ENCODE data around the gene PDGFRB. TPM values are rescaled to one million over a fixed set of nuclear protein-coding genes. Genes with fewer than 3 reads are reported as not detected.

Gene PDGFRB
- total and polyA plus RNA-seq, 9 donors: 102 to 302 (median 207) TPM

DNA sequence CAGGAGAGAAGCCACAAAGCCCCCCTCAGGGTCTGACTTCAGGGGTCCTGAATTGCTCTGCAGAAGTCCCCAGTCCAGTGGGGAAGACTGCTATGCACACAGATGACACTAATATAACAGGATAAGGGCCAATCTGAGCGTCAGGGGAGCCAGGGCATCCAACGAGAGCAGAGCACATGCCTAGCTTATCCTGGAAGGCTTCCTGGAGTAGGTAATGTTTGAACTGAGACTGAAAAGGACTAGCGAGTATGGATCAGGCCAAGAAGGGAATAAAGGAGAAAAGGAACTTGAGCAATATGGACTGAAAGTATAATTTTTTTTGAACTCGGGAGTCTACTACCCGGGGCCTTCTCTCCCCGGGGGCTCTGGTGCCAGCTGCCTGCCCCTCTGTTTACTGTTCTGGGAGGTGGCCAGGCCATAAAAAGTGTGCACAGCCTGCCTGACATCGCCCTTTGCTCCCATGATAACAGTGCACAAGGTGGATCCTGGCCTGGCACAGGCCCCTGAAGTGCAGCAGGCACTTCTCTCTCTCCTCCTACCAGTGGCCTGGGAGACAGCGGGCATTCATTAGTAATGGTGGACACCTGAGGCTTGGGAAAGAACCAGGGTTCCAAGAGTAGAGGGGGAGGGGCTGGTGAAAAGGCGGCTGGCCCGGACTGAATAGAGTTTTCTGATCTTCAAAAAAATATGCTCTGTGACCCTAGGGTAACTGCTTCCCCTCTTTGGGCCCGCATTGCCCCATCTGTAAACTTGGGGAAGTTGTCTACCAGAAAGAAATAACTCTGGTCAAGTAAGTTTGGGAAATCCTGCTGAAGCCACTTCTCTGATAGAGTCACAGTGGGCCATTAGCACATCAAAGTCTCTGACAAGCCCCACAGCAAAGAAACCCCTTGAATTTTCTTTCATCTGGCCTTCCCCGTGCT lies 29.6 kb upstream of the PDGFRB start:
- H3K4me3 ChIP-seq: no peak overlapping the region
- H3K9me3 ChIP-seq: no peaks in the 10 kb centered on the region
- H3K27me3 ChIP-seq: no peaks in the 10 kb centered on the region
- H3K4me1 ChIP-seq (ENCODE audit: insufficient read depth): peaks cover 3% of the 10 kb centered on the region
- 83 to 89% (median 87%) methylated on average over 12 of the region's 12 CpGs for WGBS, 3 donors
- H3K36me3 ChIP-seq: no peaks in the 10 kb centered on the region
- intact Hi-C loops (cut with DNase I): no loop called here
- TF ChIP-seq POLR2A (IDR thresholded peaks at IDR 0.05) (no peak), EP300 (IDR thresholded peaks at IDR 0.05) (no peak), CTCF (IDR thresholded peaks at IDR 0.05) (no peak)
- H3K27ac ChIP-seq: no peak overlapping the region
- DNase-seq: no peak

DNA sequence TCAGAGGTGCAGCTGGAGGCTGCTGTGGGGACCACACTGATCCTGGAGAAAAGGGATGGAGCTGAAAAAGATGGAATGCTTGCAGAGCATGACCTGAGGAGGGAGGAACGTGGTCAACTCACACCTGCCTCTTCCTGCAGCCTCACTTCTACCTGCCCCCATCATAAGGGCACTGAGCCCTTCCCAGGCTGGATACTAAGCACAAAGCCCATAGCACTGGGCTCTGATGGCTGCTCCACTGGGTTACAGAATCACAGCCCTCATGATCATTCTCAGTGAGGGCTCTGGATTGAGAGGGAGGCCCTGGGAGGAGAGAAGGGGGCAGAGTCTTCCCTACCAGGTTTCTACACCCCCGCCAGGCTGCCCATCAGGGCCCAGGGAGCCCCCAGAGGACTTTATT lies 28.4 kb upstream of the PDGFRB start:
- Histone ChIP-seq H3K27ac (no peak overlapping the region), H3K4me3 (no peak overlapping the region), H3K27me3 (no peaks in the 10 kb centered on the region), H3K4me1 (ENCODE audit: insufficient read depth) (peaks cover 8% of the 10 kb centered on the region), H3K36me3 (no peaks in the 10 kb centered on the region), H3K9me3 (no peaks in the 10 kb centered on the region)
- intact Hi-C loops (cut with DNase I): no loop called here
- no peak for DNase-seq
- TF ChIP-seq CTCF (IDR thresholded peaks at IDR 0.05): no peak
- no peak for TF ChIP-seq EP300 (IDR thresholded peaks at IDR 0.05)
- no peak for TF ChIP-seq POLR2A (IDR thresholded peaks at IDR 0.05)
- 77 to 95% (median 93%) methylated on average over 2 of the region's 2 CpGs for WGBS, 3 donors

DNA sequence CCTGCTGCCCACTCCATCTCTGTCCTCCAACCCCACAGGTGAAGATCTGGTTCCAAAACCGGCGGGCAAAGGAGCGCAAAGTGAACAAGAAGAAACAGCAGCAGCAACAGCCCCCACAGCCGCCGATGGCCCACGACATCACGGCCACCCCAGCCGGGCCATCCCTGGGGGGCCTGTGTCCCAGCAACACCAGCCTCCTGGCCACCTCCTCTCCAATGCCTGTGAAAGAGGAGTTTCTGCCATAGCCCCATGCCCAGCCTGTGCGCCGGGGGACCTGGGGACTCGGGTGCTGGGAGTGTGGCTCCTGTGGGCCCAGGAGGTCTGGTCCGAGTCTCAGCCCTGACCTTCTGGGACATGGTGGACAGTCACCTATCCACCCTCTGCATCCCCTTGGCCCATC lies 27.8 kb upstream of the PDGFRB start:
- H3K36me3 ChIP-seq: no peaks in the 10 kb centered on the region
- no peak for DNase-seq
- no peak overlapping the region for H3K27ac ChIP-seq
- no peak overlapping the region for H3K4me3 ChIP-seq
- TF ChIP-seq EP300 (IDR thresholded peaks at IDR 0.05): no peak
- TF ChIP-seq CTCF (IDR thresholded peaks at IDR 0.05): no peak
- TF ChIP-seq POLR2A (IDR thresholded peaks at IDR 0.05): no peak
- H3K27me3 ChIP-seq: no peaks in the 10 kb centered on the region
- intact Hi-C loops (cut with DNase I): no loop called here
- 92 to 94% (median 94%) methylated on average over 12 of the region's 12 CpGs for WGBS, 3 donors
- H3K4me1 ChIP-seq (ENCODE audit: insufficient read depth): peaks cover 8% of the 10 kb centered on the region
- H3K9me3 ChIP-seq: no peaks in the 10 kb centered on the region

DNA sequence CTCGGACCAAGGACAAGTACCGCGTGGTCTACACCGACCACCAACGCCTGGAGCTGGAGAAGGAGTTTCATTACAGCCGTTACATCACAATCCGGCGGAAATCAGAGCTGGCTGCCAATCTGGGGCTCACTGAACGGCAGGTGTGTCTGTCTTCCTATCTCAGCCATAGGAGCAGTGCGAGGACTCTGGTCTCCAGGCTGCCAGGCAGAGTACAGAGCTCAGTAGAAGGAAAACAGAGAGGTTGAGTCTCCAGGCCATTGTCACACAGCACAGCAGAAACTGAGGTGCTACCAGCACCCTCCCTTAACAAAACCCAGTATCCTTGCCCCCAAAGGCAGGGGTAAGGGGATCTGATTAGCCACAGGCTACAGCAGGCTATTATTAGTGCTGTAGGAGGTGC lies 27.1 kb upstream of the PDGFRB start:
- H3K36me3 ChIP-seq: no peaks in the 10 kb centered on the region
- H3K4me1 ChIP-seq (ENCODE audit: insufficient read depth): peaks cover 8% of the 10 kb centered on the region
- WGBS, 3 donors: 93 to 95% (median 94%) methylated on average over 10 of the region's 10 CpGs
- no peaks in the 10 kb centered on the region for H3K9me3 ChIP-seq
- no peak for TF ChIP-seq CTCF (IDR thresholded peaks at IDR 0.05)
- no peak for TF ChIP-seq EP300 (IDR thresholded peaks at IDR 0.05)
- no peak for TF ChIP-seq POLR2A (IDR thresholded peaks at IDR 0.05)
- no peak for DNase-seq
- no peak overlapping the region for H3K4me3 ChIP-seq
- no peaks in the 10 kb centered on the region for H3K27me3 ChIP-seq
- intact Hi-C loops (cut with DNase I): no loop called here
- H3K27ac ChIP-seq: no peak overlapping the region

All from ovary (tissue), 9 donors.